SK-N-SH treated with all-trans-retinoic acid at 6 μM for 48 hours (cell line): ENCODE measurements around the gene DOC2B.

Experiments used
- ARNTL ChIP-seq: fragments of 450-650 bp; formaldehyde crosslinking; IDR thresholded peaks from 2 replicates; pipeline ENCODE4 v1.5.0; 2020; ENCODE audit warnings: low read depth, mild to moderate bottlenecking, moderate library complexity, borderline replicate concordance
- CSRNP3 ChIP-seq: fragments of 250-450 bp; sonication (Bioruptor Pico); IDR thresholded peaks from 2 replicates; pipeline ENCODE4 v1.5.1; 2021; ENCODE audit warnings: mild to moderate bottlenecking, moderate library complexity
- ISL1 ChIP-seq: fragments of 250-450 bp; sonication (Bioruptor Pico); IDR thresholded peaks from 2 replicates; pipeline ENCODE4 v2.1.2; 2022; ENCODE audit warnings: mild to moderate bottlenecking, moderate library complexity
- PATZ1 ChIP-seq: fragments of 250-450 bp; sonication (Bioruptor Pico); IDR thresholded peaks from 2 replicates; pipeline ENCODE4 v1.8.0; 2020; ENCODE audit warnings: mild to moderate bottlenecking, moderate library complexity, borderline replicate concordance
- TCF4 ChIP-seq: fragments of 250-450 bp; sonication (Bioruptor Pico); IDR thresholded peaks from 2 replicates; pipeline ENCODE4 v1.8.0; 2021; ENCODE audit warnings: mild to moderate bottlenecking, moderate library complexity, borderline replicate concordance
- TOX ChIP-seq: fragments of 250-450 bp; sonication (Bioruptor Pico); IDR thresholded peaks from 2 replicates; pipeline ENCODE4 v1.8.0; 2021; ENCODE audit warnings: mild to moderate bottlenecking, moderate library complexity, borderline replicate concordance

- no peak for TF ChIP-seq PATZ1 (CRISPR knock-in tag)
- no peak for TF ChIP-seq TCF4
- TF ChIP-seq ISL1 (CRISPR knock-in tag): no peak
- TF ChIP-seq ARNTL: no peak
- no peak for TF ChIP-seq CSRNP3
- no peak for TF ChIP-seq TOX
Measured at GRCh38 chr17:192666-193425, 11.4 kb upstream of the DOC2B start.
